ENCODE measurements around the gene POU4F2.

Gene POU4F2

GRCh38 chr4:146638786-146639505 lies at the start of gene POU4F2:
POU4F2 (plus strand) TSS chr4:146638893; CDS start chr4:146639141, 248 bp downstream.
- no peak for DNase-seq (ENCODE audit: low read depth)

DNA sequence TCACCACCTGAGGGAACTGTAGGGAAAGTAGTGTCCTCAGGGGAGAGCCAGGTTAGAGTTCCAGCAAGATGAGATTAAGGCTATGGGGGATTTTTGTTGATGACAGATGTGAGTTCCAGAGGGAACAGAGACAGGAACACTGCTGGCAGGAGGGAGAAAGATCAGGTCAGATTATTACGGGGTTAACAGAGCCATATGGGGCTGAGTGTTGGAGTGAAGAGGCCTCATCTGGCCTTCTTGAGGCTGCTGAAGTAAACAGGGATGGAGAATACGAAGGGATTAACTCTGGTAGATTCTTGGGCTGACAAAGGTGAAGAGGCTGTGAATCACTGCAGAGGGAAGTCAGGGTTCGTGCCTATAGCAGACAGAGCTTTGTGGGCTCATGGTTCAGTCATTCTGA lies 47.9 kb upstream of the POU4F2 start:
- no peak for DNase-seq (ENCODE audit: low read depth)

DNA sequence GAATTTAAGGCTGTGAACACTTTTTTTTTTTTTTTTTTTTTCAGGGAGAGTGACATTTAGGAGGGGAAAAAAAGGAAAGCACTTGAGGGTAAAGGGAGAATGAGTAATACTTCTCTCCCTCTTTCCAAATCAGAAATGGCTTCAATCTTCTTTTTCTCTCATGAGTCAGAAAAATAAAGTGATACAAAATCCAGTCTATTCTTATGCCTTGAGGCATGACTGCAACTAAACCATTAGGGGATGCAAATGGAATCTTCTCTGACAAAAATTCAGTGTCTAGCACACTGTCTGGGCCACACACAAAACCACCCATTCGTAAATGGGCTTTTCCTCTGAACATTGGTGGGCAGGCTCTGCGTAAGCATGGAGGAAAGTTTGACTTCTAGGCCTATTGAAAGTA lies 46.7 kb upstream of the POU4F2 start:
- DNase-seq (ENCODE audit: low read depth): no peak

- DNase-seq (ENCODE audit: low read depth): no peak
Observed at GRCh38 chr4:146632770-146633470, 5.8 kb upstream of the POU4F2 start.

GRCh38 chr4:146633471-146633800 lies 5.3 kb upstream of the POU4F2 start:
- no peak for DNase-seq (ENCODE audit: low read depth)

DNA sequence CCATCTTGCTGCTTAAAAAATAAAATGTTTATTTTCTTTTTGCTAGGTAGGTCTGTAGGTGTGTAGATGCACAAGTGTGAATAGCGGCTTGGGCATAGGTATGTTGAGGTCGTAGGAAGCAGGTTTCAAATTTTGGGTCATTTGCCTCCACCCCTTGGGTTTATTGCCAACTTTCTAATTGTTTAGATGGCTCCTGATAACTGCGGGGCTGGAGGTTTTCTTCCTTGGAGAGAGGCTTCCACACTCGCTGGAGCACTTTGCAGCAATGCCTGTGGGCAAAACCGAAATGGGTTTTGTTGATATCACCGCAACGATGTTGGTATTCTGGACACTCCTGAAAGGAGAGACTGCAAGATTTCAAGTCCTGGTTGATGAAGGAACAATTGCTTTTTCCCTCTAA lies 3.9 kb upstream of the POU4F2 start:
- no peak for DNase-seq (ENCODE audit: low read depth)

- DNase-seq (ENCODE audit: low read depth): no peak
Observed at GRCh38 chr4:146637621-146638332, 916 bp upstream of the POU4F2 start.

DNA sequence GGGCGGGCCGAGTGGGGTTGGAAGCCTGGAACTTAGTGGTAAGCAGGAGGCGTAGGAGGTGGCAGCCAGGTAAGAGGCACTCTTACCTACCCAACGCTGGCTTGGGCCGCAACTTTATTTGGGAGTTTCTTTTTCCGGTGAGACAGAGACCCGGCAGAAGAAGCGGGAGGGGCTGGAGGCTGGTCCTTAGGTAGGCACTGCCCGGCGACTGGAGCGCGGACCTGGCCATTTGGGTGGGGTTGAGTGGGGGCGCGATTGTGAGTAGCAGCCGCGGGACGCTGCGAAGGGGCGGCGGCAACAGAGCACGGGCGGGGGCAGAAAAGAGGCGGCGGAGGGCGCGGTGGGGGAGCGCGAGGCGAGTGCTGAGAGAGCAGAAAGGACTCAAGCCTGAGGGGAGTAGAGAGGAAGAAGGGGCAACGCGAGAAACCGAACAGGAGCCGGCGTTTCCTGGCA lies 334 bp upstream of the POU4F2 start:
- DNase-seq (ENCODE audit: low read depth): no peak

DNA sequence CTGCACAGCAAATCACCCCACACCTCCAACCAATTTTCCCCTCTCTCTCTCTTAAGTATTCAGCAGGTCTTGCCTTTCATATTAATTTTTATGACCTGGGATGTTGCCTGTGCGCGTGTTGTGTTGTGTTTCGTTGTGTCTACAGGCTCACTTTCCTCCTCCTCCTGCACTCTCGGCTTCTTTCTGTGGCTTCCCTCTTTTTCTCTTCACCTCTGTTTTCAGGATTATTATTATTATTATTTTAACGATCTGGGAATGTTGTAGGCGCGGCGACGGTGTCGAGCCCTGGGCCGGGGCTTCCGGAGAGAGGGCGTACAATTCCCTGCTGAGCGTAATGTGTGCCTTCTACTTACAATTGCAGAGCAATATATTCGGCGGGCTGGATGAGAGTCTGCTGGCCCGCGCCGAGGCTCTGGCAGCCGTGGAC lies 826 bp downstream of the POU4F2 start:
- DNase-seq (ENCODE audit: low read depth): no peak

- DNase-seq (ENCODE audit: low read depth): no peak
Observed at GRCh38 chr4:146640021-146640464, 1.4 kb downstream of the POU4F2 start.

GRCh38 chr4:146640465-146641061 lies 1.9 kb downstream of the POU4F2 start:
- DNase-seq (ENCODE audit: low read depth): no peak

- DNase-seq (ENCODE audit: low read depth): no peak
Observed at GRCh38 chr4:146641762-146642161, 3.1 kb downstream of the POU4F2 start.

GRCh38 chr4:146643812-146644401 lies 5.2 kb downstream of the POU4F2 start:
- no peak for DNase-seq (ENCODE audit: low read depth)

- DNase-seq (ENCODE audit: low read depth): no peak
Observed at GRCh38 chr4:146645921-146646320, 7.2 kb downstream of the POU4F2 start.

DNA sequence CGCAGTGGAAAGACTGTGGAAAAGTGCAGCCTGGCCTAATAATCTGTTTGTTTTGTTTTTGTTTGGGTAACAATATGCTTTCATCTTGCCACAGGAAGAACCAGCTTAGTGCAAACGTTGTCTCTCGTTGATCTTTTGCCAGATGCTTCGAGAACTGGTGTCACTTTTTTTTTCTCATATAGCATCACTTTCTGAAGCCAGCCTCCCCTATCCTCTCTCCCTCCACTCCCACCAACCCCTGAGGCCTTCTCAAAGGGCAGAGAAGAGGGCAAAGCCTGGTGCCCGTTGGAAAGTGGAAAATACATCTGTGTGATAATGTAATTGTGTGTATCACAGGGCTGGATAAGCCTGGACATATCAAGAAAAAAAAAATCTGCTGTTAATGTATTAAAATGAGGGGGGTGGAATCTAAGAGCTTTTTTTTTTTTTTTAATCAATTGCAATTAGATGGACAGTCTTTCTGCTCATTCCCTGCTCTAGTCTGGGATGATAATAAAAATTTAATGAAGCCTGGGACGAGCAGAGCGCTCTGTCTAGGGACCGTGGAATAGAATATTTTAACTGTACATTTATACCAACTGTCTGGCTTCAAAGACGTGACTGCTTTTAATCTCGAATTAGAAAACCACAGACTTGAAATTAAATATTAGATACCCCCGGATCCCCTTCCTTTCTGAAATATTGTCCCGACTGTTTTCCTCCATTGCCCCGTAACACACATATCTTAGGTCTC lies 8.1 kb downstream of the POU4F2 start:
- DNase-seq (ENCODE audit: low read depth): no peak

DNA sequence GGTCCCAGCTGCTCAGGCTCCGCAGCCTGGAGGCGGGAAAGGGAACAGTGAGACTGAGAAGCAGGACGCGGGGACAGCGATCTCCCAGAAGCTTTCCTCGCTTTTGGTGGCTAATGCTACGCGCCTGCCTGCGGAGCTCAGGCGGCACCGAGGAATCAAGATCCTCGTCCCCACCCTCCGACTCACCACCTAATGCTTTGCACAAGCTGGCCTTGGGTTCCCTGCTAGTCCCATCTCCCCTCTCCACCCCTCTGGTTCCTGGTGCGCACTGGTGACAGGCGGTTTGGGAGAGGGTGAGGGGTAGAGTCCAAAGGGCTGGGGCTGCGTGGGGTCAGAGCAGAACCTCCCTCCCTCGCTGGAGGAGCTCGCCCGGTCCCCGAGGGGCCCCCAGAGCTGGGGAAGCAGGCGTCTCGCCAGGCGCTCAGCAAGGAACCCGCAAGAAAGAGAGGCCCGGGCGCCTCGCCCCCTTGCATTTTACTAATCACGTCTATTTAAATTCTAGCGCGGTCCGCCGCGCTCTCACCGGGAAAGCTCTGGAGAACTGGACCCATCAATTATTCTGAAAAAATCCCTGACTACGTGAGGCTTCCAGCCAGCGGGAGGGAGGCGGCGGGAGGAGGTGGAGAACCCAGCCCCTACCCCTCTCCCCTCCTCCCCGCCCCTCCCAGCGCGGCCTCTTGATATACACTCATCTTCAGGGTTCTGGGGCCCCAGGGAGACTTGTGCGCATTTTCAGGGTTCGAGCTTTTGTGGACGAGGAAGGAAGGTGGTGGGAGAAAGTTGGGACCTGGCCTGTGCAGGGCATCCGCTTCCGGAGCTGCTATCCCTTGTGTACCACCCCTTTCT lies 9.1 kb downstream of the POU4F2 start:
- DNase-seq (ENCODE audit: low read depth): no peak

DNA sequence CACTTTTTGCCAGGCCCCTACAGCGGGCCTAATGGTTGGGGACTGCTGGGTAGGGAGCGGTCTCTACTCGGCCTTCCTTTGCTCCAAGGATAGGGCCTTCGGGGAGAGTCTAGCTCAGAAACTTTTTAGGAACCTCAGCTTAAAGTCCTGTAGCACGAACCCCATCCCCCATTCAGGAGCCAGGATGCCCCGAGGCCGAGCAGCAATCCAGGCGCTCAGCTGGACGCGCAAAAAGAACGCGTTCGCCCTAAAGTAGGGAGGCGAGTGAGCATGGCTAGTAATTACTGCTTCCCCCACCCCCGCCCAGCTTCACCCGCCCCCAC lies 9.7 kb downstream of the POU4F2 start:
- no peak for DNase-seq (ENCODE audit: low read depth)

DNA sequence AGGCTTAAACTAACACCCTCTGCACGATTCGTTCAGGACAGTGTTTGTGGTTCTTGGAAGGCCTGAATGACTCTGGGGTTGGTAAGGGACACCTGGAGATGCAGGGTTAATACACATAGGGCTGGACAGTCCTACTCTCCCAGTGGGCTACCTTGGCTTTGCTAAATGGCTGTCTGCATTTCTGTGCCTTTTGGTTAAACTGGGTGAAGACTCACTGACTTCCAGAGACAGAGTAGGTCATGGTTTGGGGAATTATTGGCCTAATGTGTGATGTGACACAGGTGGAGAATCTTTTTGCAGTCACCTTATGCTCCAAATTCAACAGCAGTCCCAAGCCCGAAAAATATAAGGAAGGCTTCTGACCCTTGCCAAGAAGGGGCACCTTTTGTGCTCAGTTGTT lies 10.5 kb downstream of the POU4F2 start:
- no peak for DNase-seq (ENCODE audit: low read depth)

DNA sequence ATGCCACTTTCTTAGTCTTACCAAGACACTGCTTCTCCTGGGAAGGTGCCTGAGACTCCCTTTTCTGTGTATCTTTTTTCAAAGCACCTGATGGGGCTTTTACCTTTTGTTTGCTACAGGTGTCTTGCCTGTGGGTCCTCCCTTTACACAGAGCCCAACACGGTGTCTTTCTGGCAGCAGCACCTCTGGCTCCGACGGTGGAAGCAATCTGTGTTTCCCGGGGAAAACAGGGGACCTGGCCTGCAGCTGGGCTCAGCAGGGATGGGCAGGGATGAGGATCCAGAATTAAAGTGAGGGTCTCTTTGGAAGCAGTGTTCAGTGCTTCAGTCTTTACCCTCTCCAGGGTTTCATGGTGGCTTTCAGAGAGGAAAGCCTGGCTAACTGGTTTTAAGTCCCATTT lies 11.3 kb downstream of the POU4F2 start:
- DNase-seq (ENCODE audit: low read depth): no peak

DNA sequence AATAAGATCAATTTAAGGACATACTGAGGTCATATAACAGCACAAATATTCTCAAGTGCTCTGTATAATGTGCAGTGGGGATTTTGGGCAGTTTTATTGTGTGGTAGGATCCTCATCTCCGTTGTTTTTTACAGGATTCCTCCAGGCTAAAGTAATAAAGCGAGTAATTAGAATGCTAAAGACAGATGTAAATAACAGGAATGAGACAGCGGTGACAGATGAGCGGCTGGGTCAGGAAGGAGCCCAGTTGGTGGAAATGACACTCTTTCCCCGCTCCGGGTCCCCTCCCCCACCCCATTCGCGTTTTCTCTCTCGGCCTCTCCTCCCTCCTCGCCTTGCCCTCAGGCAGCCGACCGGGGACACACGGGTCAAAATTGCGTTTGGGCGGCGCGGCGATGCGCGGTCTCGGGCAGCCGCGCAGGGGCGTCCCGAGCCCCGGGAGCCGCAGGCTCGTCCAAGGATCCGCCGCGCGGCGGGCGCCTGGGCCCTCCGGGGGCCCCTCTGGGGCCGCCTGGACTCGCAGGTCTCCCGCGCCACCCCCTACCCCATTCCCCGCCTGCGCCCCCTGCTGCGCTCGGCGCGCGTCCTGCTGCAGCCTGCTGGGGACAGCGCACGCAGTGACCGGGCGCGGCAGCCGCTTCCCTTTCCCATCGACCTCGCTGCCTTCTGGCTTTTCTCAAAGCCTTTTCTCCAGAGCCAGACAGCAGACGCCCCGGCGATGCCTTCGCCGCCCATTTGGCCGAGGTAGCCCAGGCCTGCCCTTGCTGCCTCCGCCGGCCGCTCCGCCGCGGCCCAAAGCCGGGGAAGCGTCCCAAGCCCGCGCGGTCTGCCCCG lies 16.2 kb downstream of the POU4F2 start:
- no peak for DNase-seq (ENCODE audit: low read depth)

Data from T-helper 22 cell (primary cell).